Fibroblast of pulmonary artery (primary cell): ENCODE data around the gene MSANTD3.

Experiments
- DNase-seq: peaks from one replicate; pipeline ENCODE4 v3.0.0-alpha.2; 2010; ENCODE audit warnings: low read depth
- H3K4me3 ChIP-seq: replicated peaks from 2 replicates; pipeline ENCODE4 v1.5.1; 2011; ENCODE audit warnings: low read depth, mild to moderate bottlenecking, control low read depth, low read length, moderate library complexity
- CTCF ChIP-seq: IDR thresholded peaks from 2 replicates; pipeline ENCODE4 v1.5.1; 2011; ENCODE audit warnings: mild to moderate bottlenecking, control low read depth, low read length, inconsistent platforms; ENCODE audit errors: missing control alignments

MSANTD3 gene

GRCh38 chr9:100401042-100401441 is 25.9 kb upstream of the MSANTD3 start:
- H3K4me3 ChIP-seq: no peak overlapping the region
- no peak for DNase-seq
- TF ChIP-seq CTCF: no peak

DNA sequence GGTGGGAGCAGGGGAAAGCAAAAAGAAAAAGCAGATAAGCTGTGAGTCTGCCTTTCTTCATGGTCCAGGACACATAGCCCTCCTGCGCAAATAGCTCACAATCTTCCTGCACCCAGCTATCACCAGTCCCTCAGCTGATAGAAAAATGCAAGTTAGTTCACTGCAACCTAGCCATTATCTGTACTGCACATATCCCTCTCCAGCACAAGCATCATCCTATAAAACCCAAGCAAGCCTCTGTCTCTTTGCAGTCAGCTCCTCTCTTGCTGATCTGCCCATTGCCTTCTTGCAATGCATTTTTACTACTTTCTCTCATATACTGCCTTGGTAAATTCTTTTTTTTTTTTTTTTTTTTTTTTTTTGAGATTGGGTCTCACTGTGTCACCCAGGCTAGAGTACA is 20.0 kb upstream of the MSANTD3 start:
- no peak overlapping the region for H3K4me3 ChIP-seq
- no peak for DNase-seq
- TF ChIP-seq CTCF: no peak

DNA sequence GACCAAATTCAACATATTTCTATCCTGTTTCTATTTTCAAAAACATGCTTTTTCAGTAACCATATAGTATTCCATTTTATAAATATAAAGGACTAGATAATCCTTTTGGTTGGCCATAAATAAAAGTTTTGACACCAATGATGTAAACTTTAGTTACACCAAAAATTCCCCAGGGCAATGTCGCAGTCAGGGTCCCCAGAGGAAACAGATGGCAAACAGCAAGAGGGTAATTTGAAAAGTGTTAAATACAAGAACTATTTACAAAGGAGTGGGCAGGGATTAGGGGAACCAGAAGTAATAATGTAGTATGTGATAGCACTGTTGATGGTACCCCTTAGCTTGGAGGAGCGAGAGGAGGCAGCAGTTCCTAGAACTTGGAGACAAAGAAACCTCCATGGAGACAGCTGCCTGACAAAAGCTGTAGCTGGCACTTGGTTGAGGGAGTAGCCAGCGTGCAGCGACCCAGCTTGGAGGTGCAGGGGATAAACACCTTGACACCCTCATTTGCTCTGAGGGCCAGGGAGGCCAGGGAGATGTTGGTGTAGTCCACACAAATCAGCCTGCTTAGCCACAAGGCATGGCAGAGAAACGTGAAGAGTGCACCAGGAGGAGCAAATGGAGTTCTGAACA is 18.3 kb upstream of the MSANTD3 start:
- DNase-seq: no peak
- TF ChIP-seq CTCF: no peak
- no peak overlapping the region for H3K4me3 ChIP-seq

DNA sequence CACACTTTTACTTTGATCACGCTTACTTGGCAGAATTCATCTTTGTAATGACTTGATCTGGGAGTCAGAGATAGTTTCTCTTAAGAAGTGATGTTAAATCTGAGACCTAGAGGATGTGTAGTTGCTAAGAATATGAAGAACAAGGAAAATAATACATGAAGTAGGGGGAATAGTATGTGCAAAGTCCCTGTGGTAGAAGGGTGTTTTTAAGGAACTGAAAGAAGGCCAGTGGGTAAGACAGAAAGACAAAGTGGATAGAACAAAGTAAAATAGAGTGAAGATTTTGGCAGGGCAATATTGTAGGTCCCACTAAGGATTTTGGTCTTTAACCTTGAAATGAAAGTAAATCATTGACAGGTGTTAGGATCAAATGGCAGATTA is 17.8 kb upstream of the MSANTD3 start:
- no peak overlapping the region for H3K4me3 ChIP-seq
- TF ChIP-seq CTCF: no peak

GRCh38 chr9:100411472-100412283 is 15.3 kb upstream of the MSANTD3 start:
- peak; percentile 91 for DNase-seq
- H3K4me3 ChIP-seq: peak overlapping the region; percentile 63
- TF ChIP-seq CTCF: no peak

More for the DNA sequence above, 17.8 kb upstream of the MSANTD3 start:
- no peak for DNase-seq

DNA sequence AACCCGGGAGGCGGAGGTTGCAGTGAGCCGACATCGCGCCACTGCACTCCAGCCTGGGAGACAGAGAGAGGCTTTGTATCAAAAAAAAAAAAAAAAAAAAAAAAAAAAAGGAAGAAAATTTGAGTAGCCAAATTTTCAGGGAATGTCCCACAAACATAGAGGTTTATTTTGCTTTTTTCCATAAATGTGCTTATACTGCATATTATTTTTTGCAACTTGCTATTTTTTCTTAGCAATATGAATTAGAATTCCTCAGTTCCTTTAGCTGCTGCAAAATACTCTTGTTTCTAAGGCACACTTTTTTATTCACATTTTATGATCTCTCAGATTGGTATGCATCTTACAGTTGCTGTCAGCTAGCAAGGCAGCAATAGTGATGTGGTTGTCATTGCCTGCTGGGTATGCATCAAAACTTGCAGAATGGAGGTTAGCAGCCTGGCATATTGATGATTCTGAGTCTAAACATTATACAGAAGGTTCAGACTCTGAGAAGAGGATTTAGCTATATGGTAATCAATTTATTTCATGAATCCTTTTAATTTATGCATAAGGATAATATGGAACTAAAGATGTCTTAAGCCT is 13.0 kb upstream of the MSANTD3 start:
- TF ChIP-seq CTCF: no peak
- no peak for DNase-seq

More for the DNA sequence above, 13.0 kb upstream of the MSANTD3 start:
- no peak overlapping the region for H3K4me3 ChIP-seq
